ENCODE data around the gene ARSI.

The ARSI gene

DNA sequence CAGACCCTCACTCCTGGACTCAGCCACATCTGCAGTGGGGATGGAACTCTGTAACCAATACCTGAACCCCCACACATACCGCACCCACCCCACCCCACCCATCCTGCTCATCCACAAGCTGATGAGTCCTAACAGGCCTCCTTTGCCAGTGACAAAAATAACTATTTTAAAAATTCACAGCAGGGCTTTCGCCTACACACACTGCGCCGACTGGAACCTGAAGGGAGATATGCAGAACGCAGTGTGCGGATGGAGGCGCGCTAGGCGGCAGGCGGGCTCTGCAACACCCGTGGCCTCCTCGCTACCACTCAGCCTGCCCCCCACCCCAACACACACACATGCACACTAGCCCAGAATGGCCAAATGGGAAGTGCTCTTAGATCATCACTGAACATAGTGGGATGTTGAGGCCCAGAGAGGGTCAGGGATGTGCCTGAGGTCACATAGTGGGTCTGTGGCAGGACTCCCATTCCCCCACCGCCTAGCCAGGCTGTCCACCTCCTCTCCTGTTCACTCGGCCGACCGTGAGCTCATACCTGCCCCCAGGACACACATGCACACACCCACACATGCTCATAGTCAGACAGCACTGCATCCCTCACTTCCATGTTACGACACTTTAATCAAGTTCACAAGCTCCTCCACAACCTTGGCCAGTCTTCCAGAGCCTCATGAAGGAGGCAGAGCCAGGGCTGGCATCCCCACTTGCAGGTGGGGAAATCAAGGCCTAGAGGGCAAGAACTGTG, 6.8 kb downstream of the ARSI start:
- H3K4me3 ChIP-seq (ENCODE audit: low read depth in 1 of 5, low read length in 5 of 5) = no peak overlapping the region
- H3K9me3 ChIP-seq (ENCODE audit: control insufficient read depth in 5 of 5, low read length in 5 of 5) = no peaks in the 10 kb centered on the region
- peaks cover 0 to 5% (median 3%) of the 10 kb centered on the region in 5 donors for H3K4me1 ChIP-seq (ENCODE audit: control insufficient read depth in 5 of 5, insufficient read depth in 5 of 5, low read length in 5 of 5)
- peaks cover 0 to 15% (median 6%) of the 10 kb centered on the region in 5 donors for H3K27me3 ChIP-seq (ENCODE audit: control insufficient read depth in 5 of 5, insufficient read depth in 4 of 5, low read length in 5 of 5)
- H3K36me3 ChIP-seq (ENCODE audit: control insufficient read depth in 5 of 5, insufficient read depth in 5 of 5, low read length in 5 of 5) = no peaks in the 10 kb centered on the region
- no peak overlapping the region for H3K9ac ChIP-seq (ENCODE audit: low read length in 5 of 5)
- H3K27ac ChIP-seq (ENCODE audit: low read depth, low read length) = no peak overlapping the region

DNA sequence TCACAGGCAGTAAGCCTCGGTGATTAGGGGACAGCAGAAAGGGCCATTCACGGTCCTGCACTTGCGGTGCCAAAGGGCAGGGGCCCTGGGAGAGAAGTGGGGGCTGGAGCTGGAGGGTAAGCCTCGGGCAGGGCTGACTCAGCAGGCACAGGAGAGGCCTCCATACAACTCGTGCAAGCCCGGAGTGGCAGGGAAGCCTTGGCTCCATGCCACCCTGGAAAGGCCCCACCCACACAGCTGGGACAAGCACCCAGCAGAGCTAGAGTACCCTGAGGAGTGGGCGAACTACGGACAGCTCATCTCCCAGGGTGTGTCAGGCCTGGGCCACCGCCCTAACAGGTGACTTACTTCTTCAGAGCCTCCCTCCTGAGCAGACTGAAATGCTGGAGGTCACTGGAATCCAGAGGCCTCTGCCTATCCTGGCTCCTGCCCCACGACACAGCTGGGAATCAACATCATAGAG, 7.5 kb downstream of the ARSI start:
- H3K36me3 ChIP-seq (ENCODE audit: control insufficient read depth in 5 of 5, insufficient read depth in 5 of 5, low read length in 5 of 5) = no peaks in the 10 kb centered on the region
- H3K9me3 ChIP-seq (ENCODE audit: control insufficient read depth in 5 of 5, low read length in 5 of 5) = no peaks in the 10 kb centered on the region
- H3K4me1 ChIP-seq (ENCODE audit: control insufficient read depth in 5 of 5, insufficient read depth in 5 of 5, low read length in 5 of 5) = peaks cover 0 to 5% (median 3%) of the 10 kb centered on the region in 5 donors
- H3K27ac ChIP-seq (ENCODE audit: low read depth, low read length) = no peak overlapping the region
- peaks cover 0 to 8% (median 4%) of the 10 kb centered on the region in 5 donors for H3K27me3 ChIP-seq (ENCODE audit: control insufficient read depth in 5 of 5, insufficient read depth in 4 of 5, low read length in 5 of 5)
- H3K9ac ChIP-seq (ENCODE audit: low read length in 5 of 5) = no peak overlapping the region
- no peak overlapping the region for H3K4me3 ChIP-seq (ENCODE audit: low read depth in 1 of 5, low read length in 5 of 5)

DNA sequence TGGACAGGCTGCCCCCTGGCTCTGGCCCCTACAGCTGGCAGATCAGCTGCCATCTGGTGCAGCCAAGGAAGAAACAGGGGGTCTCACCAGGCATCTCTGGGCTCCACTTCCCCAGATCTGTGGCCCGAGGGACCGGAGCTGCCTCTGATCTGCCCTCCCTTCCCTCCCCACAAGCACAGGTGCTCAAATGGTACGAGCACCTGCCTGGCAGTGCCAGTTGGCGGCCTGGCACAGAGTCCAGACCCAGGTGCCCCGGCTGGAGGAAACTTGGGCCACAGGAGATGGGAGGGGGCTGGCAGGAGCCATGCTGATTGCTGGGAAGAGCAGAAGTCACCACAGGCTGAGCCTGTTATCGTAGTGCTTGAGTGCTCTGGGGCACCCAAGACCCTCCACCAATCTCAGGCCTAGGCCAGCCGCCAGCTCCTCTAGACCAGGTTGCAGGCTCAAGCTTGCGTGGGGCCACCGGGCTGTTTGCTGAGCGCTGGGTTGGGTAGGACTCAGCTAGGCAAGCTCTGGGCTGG, 8.1 kb downstream of the ARSI start:
- H3K27me3 ChIP-seq (ENCODE audit: control insufficient read depth in 5 of 5, insufficient read depth in 4 of 5, low read length in 5 of 5) = peaks cover 0 to 14% (median 9%) of the 10 kb centered on the region in 5 donors
- H3K9me3 ChIP-seq (ENCODE audit: control insufficient read depth in 5 of 5, low read length in 5 of 5) = no peaks in the 10 kb centered on the region
- H3K36me3 ChIP-seq (ENCODE audit: control insufficient read depth in 5 of 5, insufficient read depth in 5 of 5, low read length in 5 of 5) = no peaks in the 10 kb centered on the region
- H3K4me3 ChIP-seq (ENCODE audit: low read depth in 1 of 5, low read length in 5 of 5) = no peak overlapping the region
- no peak overlapping the region for H3K9ac ChIP-seq (ENCODE audit: low read length in 5 of 5)
- H3K4me1 ChIP-seq (ENCODE audit: control insufficient read depth in 5 of 5, insufficient read depth in 5 of 5, low read length in 5 of 5) = peaks cover 0 to 5% (median 3%) of the 10 kb centered on the region in 5 donors
- H3K27ac ChIP-seq (ENCODE audit: low read depth, low read length) = no peak overlapping the region

DNA sequence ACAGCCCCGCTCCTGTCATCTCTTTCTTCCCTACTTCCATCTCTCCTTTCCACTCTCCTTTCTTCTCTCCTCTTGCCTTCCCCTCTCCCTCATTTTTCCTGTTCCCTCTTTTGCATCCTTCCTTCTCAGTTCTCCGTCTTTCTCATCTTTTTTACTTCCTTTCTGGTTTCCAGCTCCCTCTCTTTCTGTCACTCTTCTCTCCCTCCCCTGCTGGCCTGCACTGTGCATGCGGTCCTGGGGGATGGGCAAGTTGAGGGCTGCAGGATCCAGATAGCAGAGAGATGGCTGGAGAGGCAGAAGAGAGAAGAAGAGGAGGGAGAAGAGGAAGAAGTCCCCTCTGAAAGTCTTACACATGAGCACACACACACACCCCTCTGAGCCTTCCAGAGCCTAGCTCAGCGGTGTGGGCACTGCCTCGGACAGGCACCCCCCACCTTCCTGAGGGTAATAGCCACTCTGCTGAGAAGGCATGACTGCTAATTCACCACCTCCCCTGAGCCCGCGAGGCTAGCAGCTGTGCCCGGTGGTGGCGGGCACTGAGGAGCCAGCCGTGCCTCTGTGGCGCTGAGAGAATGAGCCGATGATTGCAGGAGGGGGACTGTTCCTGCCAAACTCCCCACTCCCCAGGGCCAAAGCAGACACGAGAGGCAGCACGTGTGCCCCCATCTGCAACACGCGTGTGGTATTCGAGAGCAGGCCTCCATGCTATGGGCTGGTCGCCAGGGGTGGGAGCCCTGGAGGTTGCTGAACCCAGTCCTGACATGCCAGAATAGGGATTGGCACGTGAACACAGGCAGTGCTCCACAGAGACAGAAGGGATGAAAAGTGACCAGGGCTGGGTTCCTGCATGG, 9.4 kb downstream of the ARSI start:
- H3K9me3 ChIP-seq (ENCODE audit: control insufficient read depth in 5 of 5, low read length in 5 of 5) = no peaks in the 10 kb centered on the region
- peaks cover 0 to 5% (median 0%) of the 10 kb centered on the region in 5 donors for H3K4me1 ChIP-seq (ENCODE audit: control insufficient read depth in 5 of 5, insufficient read depth in 5 of 5, low read length in 5 of 5)
- peaks cover 0 to 19% (median 13%) of the 10 kb centered on the region in 5 donors for H3K27me3 ChIP-seq (ENCODE audit: control insufficient read depth in 5 of 5, insufficient read depth in 4 of 5, low read length in 5 of 5)
- no peak overlapping the region for H3K4me3 ChIP-seq (ENCODE audit: low read depth in 1 of 5, low read length in 5 of 5)
- no peak overlapping the region for H3K9ac ChIP-seq (ENCODE audit: low read length in 5 of 5)
- H3K27ac ChIP-seq (ENCODE audit: low read depth, low read length) = no peak overlapping the region
- no peaks in the 10 kb centered on the region for H3K36me3 ChIP-seq (ENCODE audit: control insufficient read depth in 5 of 5, insufficient read depth in 5 of 5, low read length in 5 of 5)

DNA sequence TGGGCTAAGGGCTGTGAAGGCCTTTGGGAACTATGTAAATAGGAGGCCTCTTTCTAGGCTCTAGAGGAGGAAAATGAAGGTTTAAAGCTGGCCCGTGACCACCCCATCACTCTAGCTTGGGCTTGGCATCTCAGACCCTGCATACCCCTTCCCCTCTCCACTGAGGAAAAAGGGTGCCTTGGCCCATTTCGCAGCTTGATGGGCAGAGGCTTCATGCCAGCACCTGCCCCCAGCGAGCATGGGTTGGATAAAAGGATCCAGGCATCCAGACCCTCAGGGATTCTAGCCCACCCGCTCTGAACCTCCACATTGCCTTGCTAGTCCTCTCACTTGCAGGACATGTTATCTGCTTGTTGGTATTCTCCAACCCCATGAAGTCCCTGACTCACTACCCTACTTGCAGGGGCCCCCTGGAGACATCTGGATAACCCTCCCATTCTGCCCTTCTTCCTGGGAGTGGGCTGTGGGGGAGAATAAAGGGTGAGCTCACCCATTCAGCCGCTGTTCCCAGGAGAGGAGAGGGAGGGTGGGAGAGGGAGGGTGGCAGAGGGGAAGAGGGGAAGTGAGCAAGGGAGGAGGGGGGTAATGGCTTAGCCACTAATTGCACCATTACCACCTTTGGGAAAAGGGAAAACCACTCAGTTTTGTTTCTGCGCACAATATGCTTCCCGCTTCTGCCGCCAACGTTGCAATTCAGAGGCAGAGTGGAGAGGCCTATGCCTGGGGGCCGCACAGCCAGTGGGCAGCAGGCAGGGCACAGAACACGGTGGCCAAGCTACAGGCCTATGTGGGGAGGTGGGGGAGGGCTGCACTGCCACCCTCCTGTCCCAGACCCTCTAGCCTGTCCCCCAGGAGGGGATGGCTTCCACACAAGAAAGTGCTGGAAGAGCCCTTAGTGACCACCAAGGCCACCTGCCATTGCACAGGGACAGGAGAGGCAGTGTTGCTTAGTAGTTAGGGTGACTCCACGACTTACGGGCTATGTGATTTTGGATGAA, 11.0 kb downstream of the ARSI start:
- Histone ChIP-seq H3K4me1 (ENCODE audit: control insufficient read depth in 5 of 5, insufficient read depth in 5 of 5, low read length in 5 of 5) (peaks cover 0 to 5% (median 0%) of the 10 kb centered on the region in 5 donors), H3K4me3 (ENCODE audit: low read depth in 1 of 5, low read length in 5 of 5) (no peak overlapping the region), H3K36me3 (ENCODE audit: control insufficient read depth in 5 of 5, insufficient read depth in 5 of 5, low read length in 5 of 5) (no peaks in the 10 kb centered on the region), H3K9me3 (ENCODE audit: control insufficient read depth in 5 of 5, low read length in 5 of 5) (no peaks in the 10 kb centered on the region), H3K9ac (ENCODE audit: low read length in 5 of 5) (no peak overlapping the region), H3K27me3 (ENCODE audit: control insufficient read depth in 5 of 5, insufficient read depth in 4 of 5, low read length in 5 of 5) (peaks cover 0 to 14% (median 13%) of the 10 kb centered on the region in 5 donors), H3K27ac (ENCODE audit: low read depth, low read length) (no peak overlapping the region)

DNA sequence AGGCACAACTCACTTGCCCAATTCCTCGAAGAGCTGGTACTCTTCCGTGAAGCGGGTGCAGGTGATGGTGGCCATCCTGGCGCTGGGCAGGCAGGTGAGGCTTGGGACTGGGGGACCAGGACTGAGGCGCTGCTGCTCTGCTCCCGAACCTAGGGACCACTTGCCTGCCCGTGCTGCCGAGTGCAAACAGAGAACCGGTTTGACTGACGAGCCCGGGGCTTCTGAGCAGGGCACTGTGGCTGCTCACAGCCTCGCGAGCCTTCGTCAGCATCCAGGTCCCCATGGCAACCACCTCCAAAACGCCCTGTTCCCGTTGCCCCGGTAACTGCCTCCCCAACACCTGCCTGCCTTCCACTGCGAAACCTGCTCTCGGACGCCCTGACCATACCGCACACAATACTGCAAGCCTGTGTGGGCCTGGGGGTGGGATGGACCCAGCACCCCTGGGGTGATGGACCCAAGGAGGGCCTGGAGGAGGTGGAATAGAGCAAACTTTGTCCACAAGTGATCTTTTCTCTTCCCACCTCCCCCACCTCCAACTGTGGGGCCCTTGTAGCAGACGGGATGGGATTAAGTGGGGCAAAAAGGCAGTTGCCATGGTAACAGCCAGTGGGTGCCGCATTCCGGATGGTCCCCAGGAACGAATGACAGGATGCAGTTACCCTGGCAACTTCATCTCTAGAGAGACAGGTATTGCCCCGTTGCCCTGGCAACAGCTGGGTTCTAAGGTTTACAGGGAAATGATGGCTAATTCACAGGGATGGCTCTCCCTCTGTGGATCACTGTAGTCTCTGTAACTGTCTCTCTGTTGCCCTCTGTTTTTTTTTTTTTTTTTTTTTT, 12.9 kb downstream of the ARSI start, which contains the start of gene CAMK2A:
TSS of gene CAMK2A (minus strand) at position 223 of the 840 bp plus-strand sequence. CDS start at position 75, 148 bp downstream.
- H3K4me3 ChIP-seq (ENCODE audit: low read depth in 1 of 5, low read length in 5 of 5) = no peak within 1 kb of the TSS
- H3K9ac ChIP-seq (ENCODE audit: low read length in 5 of 5) = no peak within 1 kb of the TSS
- no peak within 1 kb of the TSS for H3K27ac ChIP-seq (ENCODE audit: low read depth, low read length)
- peaks cover 0 to 17% (median 13%) of the 10 kb centered on the region in 5 donors for H3K27me3 ChIP-seq (ENCODE audit: control insufficient read depth in 5 of 5, insufficient read depth in 4 of 5, low read length in 5 of 5)
- H3K9me3 ChIP-seq (ENCODE audit: control insufficient read depth in 5 of 5, low read length in 5 of 5) = no peaks in the 10 kb centered on the region
- no peaks in the 10 kb centered on the region for H3K36me3 ChIP-seq (ENCODE audit: control insufficient read depth in 5 of 5, insufficient read depth in 5 of 5, low read length in 5 of 5)
- no peaks in the 10 kb centered on the region for H3K4me1 ChIP-seq (ENCODE audit: control insufficient read depth in 5 of 5, insufficient read depth in 5 of 5, low read length in 5 of 5)

DNA sequence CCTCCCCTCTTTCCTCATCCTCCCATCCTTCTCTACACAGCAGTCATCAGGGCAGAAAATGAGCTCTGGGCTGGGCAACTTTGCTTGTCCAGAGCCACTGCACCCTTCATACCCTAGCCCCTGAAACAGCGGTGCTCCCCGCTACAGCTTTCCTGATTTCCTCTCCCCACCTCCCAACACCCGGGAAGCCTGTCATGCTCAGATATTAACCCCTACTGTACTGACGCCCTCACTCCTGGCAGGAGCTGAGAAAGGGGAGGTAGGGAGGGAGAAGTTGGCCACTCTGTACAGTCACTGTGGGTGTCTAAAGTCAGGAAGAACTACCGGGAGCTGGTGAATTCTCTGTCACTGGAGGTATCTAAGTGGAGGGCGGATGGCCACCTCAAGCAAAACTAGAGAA, 13.9 kb downstream of the ARSI start:
- H3K9ac ChIP-seq (ENCODE audit: low read length in 5 of 5) = no peak overlapping the region
- no peaks in the 10 kb centered on the region for H3K4me1 ChIP-seq (ENCODE audit: control insufficient read depth in 5 of 5, insufficient read depth in 5 of 5, low read length in 5 of 5)
- no peak overlapping the region for H3K27ac ChIP-seq (ENCODE audit: low read depth, low read length)
- H3K9me3 ChIP-seq (ENCODE audit: control insufficient read depth in 5 of 5, low read length in 5 of 5) = no peaks in the 10 kb centered on the region
- H3K36me3 ChIP-seq (ENCODE audit: control insufficient read depth in 5 of 5, insufficient read depth in 5 of 5, low read length in 5 of 5) = no peaks in the 10 kb centered on the region
- peaks cover 0 to 20% (median 13%) of the 10 kb centered on the region in 5 donors for H3K27me3 ChIP-seq (ENCODE audit: control insufficient read depth in 5 of 5, insufficient read depth in 4 of 5, low read length in 5 of 5)
- no peak overlapping the region for H3K4me3 ChIP-seq (ENCODE audit: low read depth in 1 of 5, low read length in 5 of 5)

DNA sequence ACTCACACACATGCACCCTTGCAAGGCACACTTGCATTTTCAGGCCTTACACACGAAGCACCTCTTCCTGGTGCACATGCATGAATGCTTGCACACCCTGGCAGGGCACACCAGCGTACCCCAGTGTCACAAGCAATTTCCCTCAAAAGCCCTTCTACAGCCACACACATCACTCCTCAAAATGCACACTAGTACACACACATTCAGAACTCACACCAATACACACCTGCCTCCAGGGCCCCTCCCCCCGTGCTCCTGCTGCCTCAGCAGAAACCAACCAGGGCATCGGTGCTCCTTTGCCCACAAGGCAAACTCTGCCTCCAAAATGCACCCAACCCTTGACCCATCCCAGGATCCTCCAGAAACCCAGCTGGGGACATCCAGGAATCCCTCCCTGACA, 14.3 kb downstream of the ARSI start:
- no peaks in the 10 kb centered on the region for H3K4me1 ChIP-seq (ENCODE audit: control insufficient read depth in 5 of 5, insufficient read depth in 5 of 5, low read length in 5 of 5)
- H3K9ac ChIP-seq (ENCODE audit: low read length in 5 of 5) = no peak overlapping the region
- H3K27ac ChIP-seq (ENCODE audit: low read depth, low read length) = no peak overlapping the region
- H3K27me3 ChIP-seq (ENCODE audit: control insufficient read depth in 5 of 5, insufficient read depth in 4 of 5, low read length in 5 of 5) = peaks cover 0 to 24% (median 13%) of the 10 kb centered on the region in 5 donors
- no peak overlapping the region for H3K4me3 ChIP-seq (ENCODE audit: low read depth in 1 of 5, low read length in 5 of 5)
- H3K36me3 ChIP-seq (ENCODE audit: control insufficient read depth in 5 of 5, insufficient read depth in 5 of 5, low read length in 5 of 5) = no peaks in the 10 kb centered on the region
- no peaks in the 10 kb centered on the region for H3K9me3 ChIP-seq (ENCODE audit: control insufficient read depth in 5 of 5, low read length in 5 of 5)

Measured in subcutaneous abdominal adipose tissue (tissue), 5 donors.